Measurements from ENCODE around the gene RARS2.
"Not testable (repeated sequence)": the region's sequence is repeated elsewhere in the genome, so short reads cannot be mapped to it uniquely, and the experiment has no call there.

The RARS2 gene

GRCh38 chr6:87498048-87498447 lies 91.7 kb downstream of the RARS2 start:
- DNase-seq = no peak

- DNase-seq = no peak
Measured at GRCh38 chr6:87494761-87495422, 94.9 kb downstream of the RARS2 start.

GRCh38 chr6:87489326-87489725 lies 100.5 kb downstream of the RARS2 start:
- DNase-seq = not testable (repeated sequence)

- no peak for DNase-seq
Measured at GRCh38 chr6:87487555-87487954, 102.2 kb downstream of the RARS2 start.

GRCh38 chr6:87484491-87484890 lies 105.3 kb downstream of the RARS2 start:
- DNase-seq = no peak

GRCh38 chr6:87483929-87484328 lies 105.9 kb downstream of the RARS2 start:
- DNase-seq = no peak

GRCh38 chr6:87482366-87482765 lies 107.4 kb downstream of the RARS2 start:
- DNase-seq = no peak

GRCh38 chr6:87481931-87482330 lies 107.9 kb downstream of the RARS2 start:
- DNase-seq = no peak

GRCh38 chr6:87473419-87473903 lies 116.3 kb downstream of the RARS2 start:
- DNase-seq = no peak

GRCh38 chr6:87472525-87473418 lies 117.0 kb downstream of the RARS2 start, which contains the start of gene SLC35A1:
Gene SLC35A1, plus strand, starts transcription at chr6:87472974. Its CDS starts 30 bp downstream, at chr6:87473004.
- peak; percentile 82 for DNase-seq

GRCh38 chr6:87465051-87465450 lies 124.7 kb downstream of the RARS2 start:
- DNase-seq = no peak

Data from activated gamma-delta T cell treated with Interleukin-2 at 50 U/mL for 16 hours (primary cell).